ENCODE measurements around the gene AGRN.

GRCh38 chr1:1054099-1054700, 34.3 kb downstream of the AGRN start:
- TF ChIP-seq POLR2A (IDR thresholded peaks at IDR 0.05) (no peak), CTCF (IDR thresholded peaks at IDR 0.05) (no peak)

All from thyroid gland (tissue), 4 donors.